T follicular helper cell (primary cell): Measurements from ENCODE around the gene NBPF6.
"Not testable (repeated sequence)": the region's sequence is repeated elsewhere in the genome, so short reads cannot be mapped to it uniquely, and the experiment has no call there.

Experiments
- DNase-seq: peaks from one replicate; pipeline ENCODE4 v3.0.0-alpha.2; 2020; ENCODE audit warnings: low read depth
- total RNA-seq, 2 experiments: gene quantifications; one replicate each; lab custom pipeline; 2026; lab: John Stamatoyannopoulos, UW

The NBPF6 gene, protein sequence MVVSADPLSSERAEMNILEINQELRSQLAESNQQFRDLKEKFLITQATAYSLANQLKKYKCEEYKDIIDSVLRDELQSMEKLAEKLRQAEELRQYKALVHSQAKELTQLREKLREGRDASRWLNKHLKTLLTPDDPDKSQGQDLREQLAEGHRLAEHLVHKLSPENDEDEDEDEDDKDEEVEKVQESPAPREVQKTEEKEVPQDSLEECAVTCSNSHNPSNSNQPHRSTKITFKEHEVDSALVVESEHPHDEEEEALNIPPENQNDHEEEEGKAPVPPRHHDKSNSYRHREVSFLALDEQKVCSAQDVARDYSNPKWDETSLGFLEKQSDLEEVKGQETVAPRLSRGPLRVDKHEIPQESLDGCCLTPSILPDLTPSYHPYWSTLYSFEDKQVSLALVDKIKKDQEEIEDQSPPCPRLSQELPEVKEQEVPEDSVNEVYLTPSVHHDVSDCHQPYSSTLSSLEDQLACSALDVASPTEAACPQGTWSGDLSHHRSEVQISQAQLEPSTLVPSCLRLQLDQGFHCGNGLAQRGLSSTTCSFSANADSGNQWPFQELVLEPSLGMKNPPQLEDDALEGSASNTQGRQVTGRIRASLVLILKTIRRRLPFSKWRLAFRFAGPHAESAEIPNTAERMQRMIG
- 0 reads per million in 2 experiments for total RNA-seq

DNA sequence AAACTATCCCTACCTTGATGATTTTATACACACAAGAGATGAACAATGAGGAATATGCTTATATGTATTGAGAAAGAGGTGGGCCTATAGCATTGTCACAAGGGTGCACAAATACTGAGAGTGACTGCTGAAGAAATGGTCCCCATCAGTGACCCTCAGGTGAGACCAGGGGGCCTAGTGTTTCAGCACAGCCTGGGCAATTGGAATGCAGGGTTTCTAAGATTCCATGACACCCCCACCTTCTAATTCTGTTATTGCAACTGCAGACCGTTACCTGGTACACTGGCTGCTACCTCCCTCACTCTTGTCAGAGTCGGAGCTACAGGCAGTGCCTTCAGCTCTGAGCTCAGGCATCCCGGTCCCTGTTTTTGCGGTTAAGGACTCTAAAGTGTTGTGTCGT, at the start of gene NBPF6:
NBPF6 (plus strand) TSS at position 301 of the 400 bp plus-strand sequence. CDS start 259 bp downstream, outside the sequence.
- not testable (repeated sequence) for DNase-seq

- not testable (repeated sequence) for DNase-seq
These were observed 38.9 kb upstream of the NBPF6 start for GRCh38 chr1:108411098-108411833.

DNA sequence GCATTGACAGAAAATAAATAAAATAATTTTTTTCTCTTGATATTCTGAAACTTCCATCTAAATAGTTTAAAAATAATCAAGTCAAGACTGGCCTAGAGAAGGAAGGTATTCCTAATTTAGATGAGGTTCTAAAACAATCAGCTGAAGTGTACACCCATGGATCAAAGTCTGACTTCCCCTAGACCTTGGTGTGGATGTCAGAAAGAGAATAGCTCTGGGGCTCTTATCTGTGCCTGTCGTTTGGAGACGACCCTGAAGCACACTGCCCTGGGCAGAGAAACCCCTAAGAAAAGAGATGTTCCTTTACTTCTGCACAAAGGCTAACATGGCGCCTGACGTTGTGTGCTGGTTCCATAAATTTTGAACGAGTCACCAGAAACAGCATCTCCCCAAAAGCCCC, 30.0 kb upstream of the NBPF6 start:
- DNase-seq, result not testable (repeated sequence)

DNA sequence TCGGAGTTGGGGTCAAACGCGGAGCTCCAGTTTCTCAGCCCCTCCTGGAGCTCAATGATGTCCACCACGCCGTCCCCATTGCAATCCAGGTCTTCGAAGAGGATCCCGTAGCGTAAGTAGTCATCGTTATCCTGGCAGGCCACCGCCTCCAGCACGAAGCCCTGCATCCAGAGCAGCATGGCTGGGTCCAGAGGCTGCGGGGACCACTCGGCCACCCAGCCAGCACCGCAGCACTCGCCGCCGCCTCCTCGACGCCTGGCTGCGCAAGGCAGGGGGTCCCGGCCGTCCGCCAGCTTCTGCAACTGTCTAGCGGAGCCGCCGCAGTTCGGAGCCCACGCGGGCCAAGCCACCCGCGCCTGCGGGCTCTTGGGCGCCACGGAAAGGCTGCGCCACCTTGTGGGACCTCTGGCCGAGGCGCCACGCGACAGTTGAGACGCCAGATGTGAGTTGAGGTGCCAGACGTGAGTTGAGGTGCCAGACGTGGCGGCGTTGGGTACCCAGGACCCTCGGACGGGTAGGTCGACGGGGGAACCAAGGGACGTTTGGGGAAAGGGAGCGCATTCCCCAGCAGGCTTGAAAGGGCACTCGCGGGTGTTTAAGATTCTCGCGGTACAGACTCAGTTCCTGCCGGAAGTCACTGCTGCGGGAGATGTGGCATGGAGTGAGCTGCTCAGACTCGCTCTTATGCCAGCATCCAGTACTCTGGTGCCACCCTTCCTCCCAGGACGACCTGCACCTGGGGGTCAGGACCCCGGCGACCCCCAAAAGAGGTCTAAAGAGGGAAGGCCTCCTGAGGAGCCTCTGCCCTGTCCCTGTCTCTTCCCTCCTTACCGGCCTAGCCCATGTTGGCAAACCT, 28.9 kb upstream of the NBPF6 start:
- not testable (repeated sequence) for DNase-seq

- DNase-seq, result not testable (repeated sequence)
These were observed 23.3 kb upstream of the NBPF6 start for GRCh38 chr1:108426877-108427276.

GRCh38 chr1:108432002-108432401, 18.1 kb upstream of the NBPF6 start:
- not testable (repeated sequence) for DNase-seq

DNA sequence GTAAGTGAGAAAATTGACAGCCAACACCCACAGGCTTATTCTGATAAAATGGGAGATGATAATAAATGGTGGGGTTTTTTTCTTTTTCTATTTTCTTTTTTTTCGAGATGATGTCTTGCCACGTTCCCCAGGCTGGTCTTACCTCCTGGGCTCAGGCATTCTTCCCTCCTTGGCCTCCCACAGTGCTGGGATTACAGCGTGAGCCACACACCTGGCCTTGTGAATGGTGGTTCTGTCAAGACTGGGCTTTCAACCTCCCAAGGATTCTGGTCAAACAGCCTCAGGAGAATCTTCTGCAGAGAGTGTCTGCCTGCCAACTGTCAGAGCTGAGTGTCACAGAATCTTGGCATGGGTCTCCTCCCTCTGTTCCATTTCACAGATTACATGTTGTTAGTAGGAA, 16.7 kb upstream of the NBPF6 start:
- not testable (repeated sequence) for DNase-seq

- DNase-seq, result not testable (repeated sequence)
These were observed 11.6 kb upstream of the NBPF6 start for GRCh38 chr1:108438536-108438935.

GRCh38 chr1:108454521-108454920, 4.4 kb downstream of the NBPF6 start:
- DNase-seq, result not testable (repeated sequence)

DNA sequence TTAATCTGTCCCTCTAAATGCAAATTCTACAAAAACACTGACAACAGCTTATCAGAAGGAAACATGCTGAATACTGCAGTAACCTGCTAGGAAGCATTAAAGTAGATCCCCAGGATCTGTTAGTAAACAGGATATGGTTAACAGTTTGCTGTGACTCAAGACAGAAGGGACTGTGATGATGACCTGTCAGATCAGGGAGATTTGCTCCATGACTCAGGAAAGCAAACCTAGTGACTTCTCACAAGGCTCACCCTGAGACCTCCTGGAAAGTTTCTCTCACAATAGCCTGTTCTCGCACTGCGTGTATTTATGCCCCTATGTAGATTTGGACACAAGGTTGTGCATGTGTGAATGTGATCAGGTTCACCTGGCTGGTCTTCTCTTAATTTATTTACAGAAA, 8.5 kb downstream of the NBPF6 start:
- not testable (repeated sequence) for DNase-seq

DNA sequence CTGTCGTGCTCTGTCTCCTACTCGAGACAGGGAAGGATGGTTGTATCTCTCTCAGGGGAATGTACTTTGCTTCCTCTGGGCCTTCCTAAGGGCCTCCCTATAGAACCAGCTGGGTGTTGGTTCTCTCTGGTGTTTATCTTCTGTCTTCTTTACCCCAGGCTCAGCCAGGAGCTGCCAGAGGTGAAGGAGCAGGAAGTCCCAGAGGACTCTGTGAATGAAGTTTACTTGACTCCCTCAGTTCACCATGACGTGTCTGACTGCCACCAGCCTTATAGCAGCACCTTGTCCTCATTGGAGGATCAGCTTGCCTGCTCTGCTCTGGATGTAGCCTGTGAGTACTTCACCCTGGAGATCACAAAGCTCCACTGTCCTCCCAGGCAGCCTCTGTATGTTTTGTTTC, 11.6 kb downstream of the NBPF6 start:
- not testable (repeated sequence) for DNase-seq

GRCh38 chr1:108463962-108464361, 13.8 kb downstream of the NBPF6 start:
- DNase-seq, result not testable (repeated sequence)

GRCh38 chr1:108466166-108466565, 16.0 kb downstream of the NBPF6 start:
- not testable (repeated sequence) for DNase-seq

DNA sequence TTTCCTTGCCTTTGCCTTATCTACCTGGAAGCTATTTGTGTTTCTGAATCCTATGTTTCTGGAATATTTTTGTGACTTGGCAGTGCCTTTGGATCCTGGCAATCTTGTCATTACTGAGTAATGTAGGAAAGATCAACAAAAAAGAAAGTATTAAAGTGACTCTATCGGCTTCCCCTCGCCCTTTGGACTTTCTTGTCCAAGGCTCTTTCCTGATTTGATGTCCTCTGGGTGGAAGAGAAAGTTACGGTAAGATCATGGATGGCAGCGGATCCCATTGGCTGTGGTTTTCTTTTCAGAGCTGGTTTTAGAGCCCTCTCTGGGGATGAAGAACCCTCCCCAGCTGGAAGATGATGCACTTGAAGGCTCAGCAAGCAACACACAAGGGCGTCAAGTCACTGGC, 17.0 kb downstream of the NBPF6 start:
- DNase-seq, result not testable (repeated sequence)

DNA sequence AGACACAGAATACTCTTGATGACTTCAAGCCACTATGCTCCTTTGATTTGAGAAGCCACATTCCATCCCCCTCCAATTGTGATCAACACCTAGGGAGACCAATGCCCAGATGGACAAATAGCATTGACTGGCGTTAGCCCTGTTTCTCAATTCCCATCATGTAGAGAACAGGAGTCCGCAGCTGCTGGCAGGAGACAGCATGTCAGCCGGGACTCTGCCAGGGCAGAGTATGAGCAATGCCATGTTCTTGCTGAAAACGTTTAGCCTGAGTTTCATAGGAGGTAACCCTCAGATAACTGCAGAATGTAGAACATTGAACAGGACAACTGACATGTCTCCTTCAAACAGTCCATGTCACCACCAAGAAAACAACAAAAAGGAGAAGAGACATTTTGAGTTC, 20.6 kb downstream of the NBPF6 start:
- not testable (repeated sequence) for DNase-seq

DNA sequence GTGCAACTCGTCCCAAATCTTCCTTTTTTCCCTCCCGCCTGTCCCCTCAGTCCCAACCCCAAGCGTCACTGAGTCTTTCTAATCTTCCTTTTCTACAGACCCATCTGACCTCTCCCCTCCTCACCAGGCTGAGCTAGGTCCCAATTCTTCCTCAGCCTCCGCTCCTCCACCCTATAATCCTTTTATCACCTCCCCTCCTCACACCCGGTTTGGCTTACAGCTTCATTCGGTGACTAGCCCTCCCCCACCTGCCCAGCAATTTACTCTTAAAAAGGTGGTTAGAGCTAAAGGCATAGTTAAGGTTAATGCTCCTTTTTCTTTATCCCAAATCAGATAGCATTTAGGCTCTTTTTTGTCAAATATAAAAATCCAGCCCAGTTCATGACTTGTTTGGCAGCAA, 24.4 kb downstream of the NBPF6 start:
- DNase-seq, result not testable (repeated sequence)

- no peak for DNase-seq
These were observed 28.4 kb downstream of the NBPF6 start for GRCh38 chr1:108478429-108479015.

GRCh38 chr1:108482708-108483107, 32.6 kb downstream of the NBPF6 start:
- no peak for DNase-seq

DNA sequence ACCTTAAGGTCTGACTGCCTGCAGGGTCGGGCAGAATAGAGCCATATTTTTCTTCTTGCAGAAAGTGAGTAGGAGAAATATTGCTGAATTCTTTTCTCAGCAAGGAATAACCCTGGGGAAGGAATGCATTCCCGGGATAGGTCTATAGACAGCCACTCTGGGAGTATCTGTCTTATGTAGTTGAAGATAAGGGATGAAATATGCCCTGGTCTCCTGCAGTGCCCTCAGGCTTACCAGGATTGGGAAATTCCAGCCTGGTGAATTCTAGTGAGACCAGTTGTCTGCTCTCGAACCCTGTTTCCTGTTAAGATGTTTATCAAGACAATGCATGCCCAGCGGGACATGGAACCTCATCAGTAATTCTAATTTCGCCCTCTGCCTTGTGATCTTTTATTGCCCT, 35.8 kb downstream of the NBPF6 start:
- not testable (repeated sequence) for DNase-seq

DNA sequence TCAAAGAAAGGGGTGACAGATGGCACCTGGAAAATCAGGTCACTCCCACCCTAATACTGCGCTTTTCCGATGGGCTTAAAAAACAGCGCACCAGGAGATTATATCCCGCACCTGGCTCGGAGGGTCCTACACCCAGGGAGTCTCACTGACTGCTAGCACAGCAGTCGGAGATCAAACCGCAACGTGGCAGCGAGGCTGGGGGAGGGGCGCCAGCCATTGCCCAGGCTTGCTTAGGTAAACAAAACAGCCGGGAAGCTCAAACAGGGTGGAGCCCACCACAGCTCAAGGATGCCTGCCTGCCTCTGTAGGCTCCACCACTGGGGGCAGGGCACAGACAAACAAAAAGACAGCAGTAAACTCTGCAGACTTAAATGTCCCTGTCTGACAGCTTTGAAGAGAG, 36.6 kb downstream of the NBPF6 start:
- not testable (repeated sequence) for DNase-seq

- DNase-seq, result not testable (repeated sequence)
These were observed 44.9 kb downstream of the NBPF6 start for GRCh38 chr1:108495008-108495407.
